ENCODE results near the gene DCX. TPM values are rescaled to one million over a fixed set of nuclear protein-coding genes. Genes with fewer than 3 reads are reported as not detected.

The DCX gene
- total and polyA plus RNA-seq, 2 experiments from 2014 or later, result 0.66 to 3.0 TPM

DNA sequence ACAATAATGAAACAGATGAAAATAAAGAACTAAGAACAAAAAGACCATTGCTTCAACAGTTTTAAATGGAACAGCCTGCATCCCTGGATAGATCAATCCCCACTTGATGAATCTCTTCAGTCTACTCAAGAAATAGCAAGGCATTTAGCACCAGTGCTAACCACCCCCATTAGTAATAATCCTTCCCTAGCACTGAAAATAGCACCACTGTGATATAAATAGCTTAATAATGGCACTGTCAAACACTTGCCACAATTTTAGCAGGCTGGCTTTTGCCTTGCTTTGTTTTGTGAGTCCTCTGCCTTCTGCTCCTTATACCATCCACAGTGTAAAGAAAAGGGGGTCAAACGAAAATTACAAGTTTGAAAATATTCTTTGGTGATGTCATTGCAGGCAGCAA, 17.4 kb downstream of the DCX start:
- no peaks in the 10 kb centered on the region for H3F3A ChIP-seq (replicated peaks; ENCODE audit: low read depth)
- no peak overlapping the region for H3K27ac ChIP-seq (ENCODE audit: low read depth)
- H3K79me2 ChIP-seq (replicated peaks; ENCODE audit: insufficient read depth), result no peaks in the 10 kb centered on the region
- Mint-ChIP-seq H3K4me1 (no peaks in the 10 kb centered on the region), H3K4me3 (no peak overlapping the region), H3K27ac (no peak overlapping the region), H3K9me3 (no peaks in the 10 kb centered on the region), H3K36me3 (ENCODE audit: low read depth) (no peaks in the 10 kb centered on the region), H3K27me3 (ENCODE audit: insufficient read depth, low read depth, poor library complexity) (no peaks in the 10 kb centered on the region)
- no peak overlapping the region for H3K4me2 ChIP-seq
- H3K9me2 ChIP-seq (ENCODE audit: insufficient read depth), result no peaks in the 10 kb centered on the region
- no peak overlapping the region for H2AFZ ChIP-seq
- H4K20me1 ChIP-seq (replicated peaks; ENCODE audit: insufficient read depth), result no peaks in the 10 kb centered on the region
- no peak for TF ChIP-seq JUNB (IDR thresholded peaks at IDR 0.05; ENCODE audit: unreplicated experiment)
- no peak for TF ChIP-seq ZNF114 (CRISPR knock-in tag; IDR thresholded peaks at IDR 0.05)
- TF ChIP-seq, protein P1, sequence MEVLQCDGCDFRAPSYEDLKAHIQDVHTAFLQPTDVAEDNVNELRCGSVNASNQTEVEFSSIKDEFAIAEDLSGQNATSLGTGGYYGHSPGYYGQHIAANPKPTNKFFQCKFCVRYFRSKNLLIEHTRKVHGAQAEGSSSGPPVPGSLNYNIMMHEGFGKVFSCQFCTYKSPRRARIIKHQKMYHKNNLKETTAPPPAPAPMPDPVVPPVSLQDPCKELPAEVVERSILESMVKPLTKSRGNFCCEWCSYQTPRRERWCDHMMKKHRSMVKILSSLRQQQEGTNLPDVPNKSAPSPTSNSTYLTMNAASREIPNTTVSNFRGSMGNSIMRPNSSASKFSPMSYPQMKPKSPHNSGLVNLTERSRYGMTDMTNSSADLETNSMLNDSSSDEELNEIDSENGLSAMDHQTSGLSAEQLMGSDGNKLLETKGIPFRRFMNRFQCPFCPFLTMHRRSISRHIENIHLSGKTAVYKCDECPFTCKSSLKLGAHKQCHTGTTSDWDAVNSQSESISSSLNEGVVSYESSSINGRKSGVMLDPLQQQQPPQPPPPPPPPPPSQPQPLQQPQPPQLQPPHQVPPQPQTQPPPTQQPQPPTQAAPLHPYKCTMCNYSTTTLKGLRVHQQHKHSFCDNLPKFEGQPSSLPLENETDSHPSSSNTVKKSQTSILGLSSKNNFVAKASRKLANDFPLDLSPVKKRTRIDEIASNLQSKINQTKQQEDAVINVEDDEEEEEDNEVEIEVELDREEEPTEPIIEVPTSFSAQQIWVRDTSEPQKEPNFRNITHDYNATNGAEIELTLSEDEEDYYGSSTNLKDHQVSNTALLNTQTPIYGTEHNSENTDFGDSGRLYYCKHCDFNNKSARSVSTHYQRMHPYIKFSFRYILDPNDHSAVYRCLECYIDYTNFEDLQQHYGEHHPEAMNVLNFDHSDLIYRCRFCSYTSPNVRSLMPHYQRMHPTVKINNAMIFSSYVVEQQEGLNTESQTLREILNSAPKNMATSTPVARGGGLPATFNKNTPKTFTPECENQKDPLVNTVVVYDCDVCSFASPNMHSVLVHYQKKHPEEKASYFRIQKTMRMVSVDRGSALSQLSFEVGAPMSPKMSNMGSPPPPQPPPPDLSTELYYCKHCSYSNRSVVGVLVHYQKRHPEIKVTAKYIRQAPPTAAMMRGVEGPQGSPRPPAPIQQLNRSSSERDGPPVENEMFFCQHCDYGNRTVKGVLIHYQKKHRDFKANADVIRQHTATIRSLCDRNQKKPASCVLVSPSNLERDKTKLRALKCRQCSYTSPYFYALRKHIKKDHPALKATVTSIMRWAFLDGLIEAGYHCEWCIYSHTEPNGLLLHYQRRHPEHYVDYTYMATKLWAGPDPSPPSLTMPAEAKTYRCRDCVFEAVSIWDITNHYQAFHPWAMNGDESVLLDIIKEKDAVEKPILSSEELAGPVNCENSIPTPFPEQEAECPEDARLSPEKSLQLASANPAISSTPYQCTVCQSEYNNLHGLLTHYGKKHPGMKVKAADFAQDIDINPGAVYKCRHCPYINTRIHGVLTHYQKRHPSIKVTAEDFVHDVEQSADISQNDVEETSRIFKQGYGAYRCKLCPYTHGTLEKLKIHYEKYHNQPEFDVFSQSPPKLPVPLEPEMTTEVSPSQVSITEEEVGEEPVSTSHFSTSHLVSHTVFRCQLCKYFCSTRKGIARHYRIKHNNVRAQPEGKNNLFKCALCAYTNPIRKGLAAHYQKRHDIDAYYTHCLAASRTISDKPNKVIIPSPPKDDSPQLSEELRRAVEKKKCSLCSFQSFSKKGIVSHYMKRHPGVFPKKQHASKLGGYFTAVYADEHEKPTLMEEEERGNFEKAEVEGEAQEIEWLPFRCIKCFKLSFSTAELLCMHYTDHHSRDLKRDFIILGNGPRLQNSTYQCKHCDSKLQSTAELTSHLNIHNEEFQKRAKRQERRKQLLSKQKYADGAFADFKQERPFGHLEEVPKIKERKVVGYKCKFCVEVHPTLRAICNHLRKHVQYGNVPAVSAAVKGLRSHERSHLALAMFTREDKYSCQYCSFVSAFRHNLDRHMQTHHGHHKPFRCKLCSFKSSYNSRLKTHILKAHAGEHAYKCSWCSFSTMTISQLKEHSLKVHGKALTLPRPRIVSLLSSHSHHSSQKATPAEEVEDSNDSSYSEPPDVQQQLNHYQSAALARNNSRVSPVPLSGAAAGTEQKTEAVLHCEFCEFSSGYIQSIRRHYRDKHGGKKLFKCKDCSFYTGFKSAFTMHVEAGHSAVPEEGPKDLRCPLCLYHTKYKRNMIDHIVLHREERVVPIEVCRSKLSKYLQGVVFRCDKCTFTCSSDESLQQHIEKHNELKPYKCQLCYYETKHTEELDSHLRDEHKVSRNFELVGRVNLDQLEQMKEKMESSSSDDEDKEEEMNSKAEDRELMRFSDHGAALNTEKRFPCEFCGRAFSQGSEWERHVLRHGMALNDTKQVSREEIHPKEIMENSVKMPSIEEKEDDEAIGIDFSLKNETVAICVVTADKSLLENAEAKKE (CRISPR knock-in tag; IDR thresholded peaks at IDR 0.05), result no peak
- TF ChIP-seq CREB1 (CRISPR knock-in tag; IDR thresholded peaks at IDR 0.05; ENCODE audit: low read depth), result no peak
- TF ChIP-seq ZNF331 (CRISPR knock-in tag; IDR thresholded peaks at IDR 0.05; ENCODE audit: low read depth), result no peak
- TF ChIP-seq EZH2phosphoT487 (IDR thresholded peaks at IDR 0.05; ENCODE audit: unreplicated experiment), result no peak
- no peak for TF ChIP-seq EZH2 (IDR thresholded peaks at IDR 0.05; ENCODE audit: low read depth, unreplicated experiment)
- no peak for TF ChIP-seq STAT1 (IDR thresholded peaks at IDR 0.05; ENCODE audit: unreplicated experiment)
- TF ChIP-seq, protein P2, sequence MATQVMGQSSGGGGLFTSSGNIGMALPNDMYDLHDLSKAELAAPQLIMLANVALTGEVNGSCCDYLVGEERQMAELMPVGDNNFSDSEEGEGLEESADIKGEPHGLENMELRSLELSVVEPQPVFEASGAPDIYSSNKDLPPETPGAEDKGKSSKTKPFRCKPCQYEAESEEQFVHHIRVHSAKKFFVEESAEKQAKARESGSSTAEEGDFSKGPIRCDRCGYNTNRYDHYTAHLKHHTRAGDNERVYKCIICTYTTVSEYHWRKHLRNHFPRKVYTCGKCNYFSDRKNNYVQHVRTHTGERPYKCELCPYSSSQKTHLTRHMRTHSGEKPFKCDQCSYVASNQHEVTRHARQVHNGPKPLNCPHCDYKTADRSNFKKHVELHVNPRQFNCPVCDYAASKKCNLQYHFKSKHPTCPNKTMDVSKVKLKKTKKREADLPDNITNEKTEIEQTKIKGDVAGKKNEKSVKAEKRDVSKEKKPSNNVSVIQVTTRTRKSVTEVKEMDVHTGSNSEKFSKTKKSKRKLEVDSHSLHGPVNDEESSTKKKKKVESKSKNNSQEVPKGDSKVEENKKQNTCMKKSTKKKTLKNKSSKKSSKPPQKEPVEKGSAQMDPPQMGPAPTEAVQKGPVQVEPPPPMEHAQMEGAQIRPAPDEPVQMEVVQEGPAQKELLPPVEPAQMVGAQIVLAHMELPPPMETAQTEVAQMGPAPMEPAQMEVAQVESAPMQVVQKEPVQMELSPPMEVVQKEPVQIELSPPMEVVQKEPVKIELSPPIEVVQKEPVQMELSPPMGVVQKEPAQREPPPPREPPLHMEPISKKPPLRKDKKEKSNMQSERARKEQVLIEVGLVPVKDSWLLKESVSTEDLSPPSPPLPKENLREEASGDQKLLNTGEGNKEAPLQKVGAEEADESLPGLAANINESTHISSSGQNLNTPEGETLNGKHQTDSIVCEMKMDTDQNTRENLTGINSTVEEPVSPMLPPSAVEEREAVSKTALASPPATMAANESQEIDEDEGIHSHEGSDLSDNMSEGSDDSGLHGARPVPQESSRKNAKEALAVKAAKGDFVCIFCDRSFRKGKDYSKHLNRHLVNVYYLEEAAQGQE (IDR thresholded peaks at IDR 0.05; ENCODE audit: unreplicated experiment), result no peak
- TF ChIP-seq ETS1 (IDR thresholded peaks at IDR 0.05), result no peak
- no peak for TF ChIP-seq CTCF (conservative IDR thresholded peaks at IDR 0.05; ENCODE audit: low read depth in 2 of 2)
- TF ChIP-seq POLR2AphosphoS5 (IDR thresholded peaks at IDR 0.05; ENCODE audit: low read depth), result no peak
- no peak for TF ChIP-seq NANOG (IDR thresholded peaks at IDR 0.05; ENCODE audit: borderline replicate concordance)
- H3K4me3 ChIP-seq, result no peak overlapping the region
- no peak for ATAC-seq
- H3K36me3 ChIP-seq (ENCODE audit: insufficient read depth), result no peaks in the 10 kb centered on the region
- no peaks in the 10 kb centered on the region for H3K4me1 ChIP-seq (ENCODE audit: insufficient read depth)
- H3K27me3 ChIP-seq (ENCODE audit: insufficient read depth), result no peaks in the 10 kb centered on the region
- DNase-seq (ENCODE audit: low spot score), result no peak

All from GM23338 (cell line).